Activated B cell treated with CpG ODN at 0.5 μM for 24 hours (primary cell): ENCODE data around the gene SIMC1. TPM values are rescaled to one million over a fixed set of nuclear protein-coding genes. Genes with fewer than 3 reads are reported as not detected.
"Not testable (repeated sequence)": the region's sequence is repeated elsewhere in the genome, so short reads cannot be mapped to it uniquely, and the experiment has no call there.

ENCODE experiments used
- ATAC-seq: fragments of 200-7000 bp; cut with Tn5 transposase; one replicate; pipeline ENCODE4 v1.10.0; 2021; ENCODE audit warnings: low read depth, mild to moderate bottlenecking, moderate library complexity
- CTCF ChIA-PET: fragments of 350-600 bp; sonication (Branson Sonifier 250); formaldehyde crosslinking; loops from one replicate; lab custom pipeline; 2021; ENCODE audit warnings: antibody characterized with exemption; lab: Charles Lee
- POLR2A ChIA-PET: fragments of 350-600 bp; sonication (Branson Sonifier 250); formaldehyde crosslinking; loops from one replicate; lab custom pipeline; 2021; ENCODE audit warnings: antibody characterized with exemption; lab: Charles Lee
- DNase-seq: peaks from one replicate; pipeline ENCODE4 v3.0.0; 2022
- H3K27ac Mint-ChIP-seq: one replicate; pipeline ENCODE4 v1.8.0; 2020; ENCODE audit warnings: mixed read lengths
- H3K27me3 Mint-ChIP-seq: one replicate; pipeline ENCODE4 v1.8.0; 2021; ENCODE audit warnings: mixed read lengths
- H3K36me3 Mint-ChIP-seq: one replicate; pipeline ENCODE4 v1.8.0; 2021; ENCODE audit warnings: low read depth, mixed read lengths
- H3K4me1 Mint-ChIP-seq: one replicate; pipeline ENCODE4 v1.8.0; 2021; ENCODE audit warnings: mixed read lengths
- H3K4me3 Mint-ChIP-seq: one replicate; pipeline ENCODE4 v1.8.0; 2020; ENCODE audit warnings: mild to moderate bottlenecking, mixed read lengths
- H3K9me3 Mint-ChIP-seq: one replicate; pipeline ENCODE4 v1.8.0; 2020; ENCODE audit warnings: mixed read lengths
- intact Hi-C: fragments of 100-400 bp; cut with micrococcal nuclease; formaldehyde crosslinking; loops from one replicate; pipeline ENCODE4 v1.15.1; 2024
- total RNA-seq: library from RNA; stranded (reverse); gene quantifications from 2 replicates; pipeline ENCODE4 v1.2.3, GENCODE V29; 2022
- TF ChIP-seq, protein P1 (sequence below): fragments of 200-600 bp; IDR thresholded peaks from one replicate; pipeline ENCODE4 v1.8.0; 2022; ENCODE audit warnings: antibody characterized with exemption, mild to moderate bottlenecking

SIMC1 gene
- total RNA-seq, 1 donor from 2014 or later: 35.3 TPM

DNA sequence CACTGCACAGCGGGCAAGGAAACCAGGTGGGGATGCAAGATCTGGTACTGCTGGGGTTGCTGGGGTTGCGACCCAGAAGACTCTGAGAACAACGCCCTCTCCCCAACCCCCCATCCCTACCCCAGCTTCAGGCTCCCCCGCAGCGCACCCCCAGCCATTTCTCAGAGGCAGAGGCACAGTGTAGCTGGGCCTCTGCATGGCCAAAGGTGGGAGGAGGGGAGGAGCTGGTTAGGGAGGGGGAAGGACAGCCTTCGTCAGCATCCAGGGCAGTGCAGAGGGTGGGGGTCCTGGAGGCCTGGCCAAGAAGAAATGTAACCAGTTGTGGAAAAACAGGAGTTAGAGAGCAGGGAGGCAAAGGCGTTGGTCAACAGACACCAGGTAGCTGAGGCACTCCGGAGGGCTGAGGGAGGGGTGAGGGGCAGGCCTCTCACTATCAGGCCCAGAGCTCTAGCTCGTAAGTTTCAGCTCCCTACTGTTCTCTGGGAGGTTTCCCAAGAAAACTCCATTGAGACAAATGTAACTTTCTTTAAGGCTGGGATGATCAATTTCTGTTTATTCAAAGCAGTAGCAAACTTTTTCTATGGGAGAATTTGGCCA, 38.3 kb upstream of the SIMC1 start:
- H3K4me1 Mint-ChIP-seq, ATAC-seq, H3K36me3 Mint-ChIP-seq, intact Hi-C loops, H3K27ac Mint-ChIP-seq, H3K4me3 Mint-ChIP-seq, CTCF ChIA-PET, H3K9me3 Mint-ChIP-seq, POLR2A ChIA-PET, DNase-seq: not testable (repeated sequence)
- peaks cover 20% of the 10 kb centered on the region for H3K27me3 Mint-ChIP-seq

DNA sequence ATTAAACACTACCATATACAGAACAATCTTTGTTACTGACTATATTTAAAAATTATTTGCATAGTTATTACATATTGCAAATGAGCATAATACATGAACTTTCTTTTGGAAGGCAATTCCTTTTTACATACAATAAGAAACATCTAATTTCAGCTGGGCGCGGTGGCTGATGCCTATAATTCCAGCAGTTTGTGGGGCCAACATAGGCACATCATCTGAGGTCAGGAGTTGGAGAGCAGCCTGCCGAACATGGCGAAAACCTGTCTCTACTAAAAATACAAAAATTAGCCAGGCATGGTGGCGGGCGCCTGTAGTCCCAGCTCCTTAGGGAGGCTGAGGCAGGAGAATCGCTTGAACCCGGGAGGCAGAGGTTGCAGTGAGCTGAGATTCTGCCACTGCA, 36.4 kb upstream of the SIMC1 start:
- Mint-ChIP-seq H3K4me3 (no peak overlapping the region), H3K36me3 (no peaks in the 10 kb centered on the region), H3K27me3 (peaks cover 17% of the 10 kb centered on the region), H3K4me1 (no peaks in the 10 kb centered on the region), H3K27ac (no peak overlapping the region), H3K9me3 (no peaks in the 10 kb centered on the region)
- DNase-seq: no peak
- CTCF ChIA-PET: no interaction called here
- ATAC-seq: no peak
- POLR2A ChIA-PET: no interaction called here
- TF ChIP-seq, protein P1, sequence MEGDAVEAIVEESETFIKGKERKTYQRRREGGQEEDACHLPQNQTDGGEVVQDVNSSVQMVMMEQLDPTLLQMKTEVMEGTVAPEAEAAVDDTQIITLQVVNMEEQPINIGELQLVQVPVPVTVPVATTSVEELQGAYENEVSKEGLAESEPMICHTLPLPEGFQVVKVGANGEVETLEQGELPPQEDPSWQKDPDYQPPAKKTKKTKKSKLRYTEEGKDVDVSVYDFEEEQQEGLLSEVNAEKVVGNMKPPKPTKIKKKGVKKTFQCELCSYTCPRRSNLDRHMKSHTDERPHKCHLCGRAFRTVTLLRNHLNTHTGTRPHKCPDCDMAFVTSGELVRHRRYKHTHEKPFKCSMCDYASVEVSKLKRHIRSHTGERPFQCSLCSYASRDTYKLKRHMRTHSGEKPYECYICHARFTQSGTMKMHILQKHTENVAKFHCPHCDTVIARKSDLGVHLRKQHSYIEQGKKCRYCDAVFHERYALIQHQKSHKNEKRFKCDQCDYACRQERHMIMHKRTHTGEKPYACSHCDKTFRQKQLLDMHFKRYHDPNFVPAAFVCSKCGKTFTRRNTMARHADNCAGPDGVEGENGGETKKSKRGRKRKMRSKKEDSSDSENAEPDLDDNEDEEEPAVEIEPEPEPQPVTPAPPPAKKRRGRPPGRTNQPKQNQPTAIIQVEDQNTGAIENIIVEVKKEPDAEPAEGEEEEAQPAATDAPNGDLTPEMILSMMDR: no peak
- intact Hi-C loops: no loop called here

DNA sequence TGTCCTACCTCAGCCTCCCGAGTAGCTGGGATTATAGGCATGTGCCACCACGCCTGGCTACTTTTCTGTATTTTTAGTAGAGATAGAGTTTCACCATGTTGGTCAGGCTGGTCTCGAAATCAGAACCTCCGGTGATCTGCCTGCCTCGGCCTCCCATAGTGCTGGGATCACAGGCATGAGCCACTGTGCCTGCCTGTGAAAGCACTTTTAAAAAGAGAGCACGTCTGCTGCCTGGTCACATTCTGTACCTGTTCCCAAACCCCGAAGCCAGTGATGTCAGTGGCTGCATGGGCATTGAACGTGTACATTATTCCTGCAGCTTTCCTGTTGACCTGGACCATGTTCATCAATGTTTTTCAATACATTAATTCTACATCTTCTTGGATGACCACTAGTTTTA, 35.1 kb upstream of the SIMC1 start:
- Mint-ChIP-seq H3K4me1 (no peaks in the 10 kb centered on the region), H3K36me3 (no peaks in the 10 kb centered on the region), H3K4me3 (no peak overlapping the region), H3K27ac (no peak overlapping the region), H3K27me3 (peaks cover 10% of the 10 kb centered on the region), H3K9me3 (no peaks in the 10 kb centered on the region)
- intact Hi-C loops: no loop called here
- no peak for DNase-seq
- ChIA-PET CTCF (no interaction called here), POLR2A (no interaction called here)
- TF ChIP-seq, protein P1: no peak
- no peak for ATAC-seq

DNA sequence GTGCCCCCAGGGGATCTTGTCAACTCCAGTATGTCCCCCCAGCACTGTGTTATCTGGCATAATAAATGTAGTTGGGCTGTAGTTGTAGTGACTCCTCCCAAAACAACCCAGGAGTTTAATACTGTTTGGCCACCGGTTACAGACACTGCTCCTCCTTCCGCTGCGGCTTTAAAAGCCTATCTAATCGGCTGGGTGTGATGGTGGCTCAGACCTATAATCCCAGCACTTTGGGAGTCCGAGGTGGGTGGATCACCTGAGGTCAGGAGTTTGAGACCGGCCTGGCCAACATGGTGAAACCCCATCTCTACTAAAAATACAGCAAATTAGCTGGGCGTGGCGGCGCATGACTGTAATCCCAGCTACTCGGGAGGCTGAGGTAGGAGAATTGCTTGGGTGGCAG, 34.7 kb upstream of the SIMC1 start:
- POLR2A ChIA-PET, H3K36me3 Mint-ChIP-seq, H3K27ac Mint-ChIP-seq, H3K4me3 Mint-ChIP-seq, DNase-seq, H3K9me3 Mint-ChIP-seq, H3K27me3 Mint-ChIP-seq, CTCF ChIA-PET, H3K4me1 Mint-ChIP-seq, intact Hi-C loops, ATAC-seq: not testable (repeated sequence)

DNA sequence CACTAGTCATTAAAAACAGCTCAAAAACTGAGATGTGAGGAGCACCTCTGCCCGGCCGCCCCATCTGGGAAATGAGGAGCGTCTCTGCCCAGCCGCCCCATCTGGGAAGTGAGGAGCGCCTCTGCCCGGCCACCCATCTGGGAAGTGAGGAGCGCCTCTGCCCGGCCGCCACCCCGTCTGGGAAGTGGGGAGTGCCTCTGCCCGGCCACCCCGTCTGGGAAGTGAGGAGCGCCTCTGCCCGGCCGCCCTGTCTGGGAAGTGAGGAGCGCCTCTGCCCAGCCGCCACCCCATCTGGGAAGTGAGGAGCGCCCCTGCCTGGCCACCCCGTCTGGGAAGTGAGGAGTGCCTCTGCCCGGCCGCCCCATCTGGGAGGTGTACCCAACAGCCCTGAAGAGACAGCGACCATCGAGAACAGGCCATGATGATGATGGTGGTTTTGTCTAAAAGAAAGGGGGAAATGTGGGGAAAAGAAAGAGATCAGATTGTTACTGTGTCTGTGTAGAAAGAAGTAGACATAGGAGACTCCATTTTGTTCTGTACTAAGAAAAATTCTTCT, 23.7 kb upstream of the SIMC1 start:
- CTCF ChIA-PET, intact Hi-C loops, H3K4me3 Mint-ChIP-seq, H3K27ac Mint-ChIP-seq, H3K4me1 Mint-ChIP-seq, H3K36me3 Mint-ChIP-seq, DNase-seq, POLR2A ChIA-PET, ATAC-seq, H3K9me3 Mint-ChIP-seq: not testable (repeated sequence)
- H3K27me3 Mint-ChIP-seq: peaks cover 18% of the 10 kb centered on the region

DNA sequence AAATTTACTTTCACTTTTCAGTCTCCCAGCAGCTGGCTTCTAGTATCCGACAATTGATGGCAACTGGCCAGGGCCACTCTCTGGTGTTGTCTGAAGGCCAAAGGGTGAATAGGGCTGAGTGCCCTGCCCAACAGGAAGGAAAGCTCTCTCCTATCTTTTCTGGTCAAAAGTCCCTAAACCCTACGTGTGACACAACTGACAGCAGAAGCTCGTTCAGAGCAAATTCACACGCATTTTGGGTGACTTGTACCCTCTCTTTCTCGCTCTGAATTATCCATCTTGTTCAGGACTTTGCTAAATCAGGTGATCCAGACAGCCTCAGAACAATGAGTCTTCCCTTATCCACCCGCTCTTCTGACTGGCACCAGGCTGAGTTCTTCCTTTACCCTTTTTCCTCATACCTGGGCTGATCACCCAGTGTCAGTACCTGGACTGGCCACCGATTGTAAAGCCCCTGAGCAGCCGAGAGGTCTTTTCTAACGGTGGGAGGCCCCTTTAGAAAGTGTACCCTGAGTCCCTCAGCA, 21.8 kb upstream of the SIMC1 start:
- DNase-seq, H3K27ac Mint-ChIP-seq, intact Hi-C loops, H3K36me3 Mint-ChIP-seq, POLR2A ChIA-PET, ATAC-seq, H3K9me3 Mint-ChIP-seq, H3K4me1 Mint-ChIP-seq, CTCF ChIA-PET: not testable (repeated sequence)
- Mint-ChIP-seq H3K4me3 (peak overlapping the region; percentile 38), H3K27me3 (peaks cover 18% of the 10 kb centered on the region)

DNA sequence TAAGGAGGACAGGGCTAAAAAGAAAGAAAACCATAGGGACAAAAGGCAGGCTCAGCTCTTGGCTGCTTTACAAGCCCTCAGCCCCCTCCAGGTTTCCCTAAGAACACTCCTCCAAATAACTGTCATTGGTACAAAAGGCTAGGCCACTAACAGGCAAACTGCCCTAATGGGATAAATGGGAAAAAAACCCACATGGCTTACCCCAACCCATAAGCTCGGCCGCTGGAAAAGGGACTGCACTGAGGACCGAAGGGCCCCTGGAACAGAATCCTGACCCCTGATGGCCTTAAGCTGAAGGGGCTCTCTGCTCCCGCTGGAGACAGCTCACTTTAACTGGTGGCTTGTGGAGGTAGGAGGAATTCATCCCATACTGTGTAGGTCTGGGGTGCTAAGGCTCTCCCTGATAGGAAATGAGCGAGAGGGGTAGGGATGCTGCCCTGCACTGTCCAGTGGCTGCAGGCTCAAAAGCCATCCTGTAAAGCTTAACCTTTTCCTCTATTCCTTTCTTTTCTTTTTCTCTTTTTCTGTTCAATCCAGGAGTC, 21.0 kb upstream of the SIMC1 start:
- H3K9me3 Mint-ChIP-seq, H3K27ac Mint-ChIP-seq, H3K4me1 Mint-ChIP-seq, DNase-seq, ATAC-seq, CTCF ChIA-PET, POLR2A ChIA-PET, H3K4me3 Mint-ChIP-seq, H3K36me3 Mint-ChIP-seq, intact Hi-C loops: not testable (repeated sequence)
- H3K27me3 Mint-ChIP-seq: peaks cover 15% of the 10 kb centered on the region

DNA sequence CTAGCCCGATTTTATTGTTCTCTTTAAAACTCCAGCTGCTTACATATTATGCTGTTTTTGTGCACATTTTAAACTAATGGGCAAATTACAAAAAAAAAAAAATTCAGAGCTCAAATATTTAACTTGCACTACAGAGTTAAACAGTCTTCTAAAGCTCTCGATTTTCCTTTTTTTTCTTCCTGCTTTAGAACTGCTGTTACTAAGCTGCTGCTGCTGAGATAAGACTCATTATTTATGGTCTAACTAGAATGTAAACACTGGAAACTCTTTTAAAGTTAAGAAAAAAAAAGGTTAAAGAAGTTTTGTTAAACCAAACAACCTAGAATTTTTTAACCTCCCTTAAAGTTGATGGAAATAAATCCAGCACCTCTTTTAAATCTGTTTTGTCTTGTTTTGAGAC, 20.5 kb upstream of the SIMC1 start:
- H3K36me3 Mint-ChIP-seq, H3K4me1 Mint-ChIP-seq, intact Hi-C loops, ATAC-seq, DNase-seq, H3K4me3 Mint-ChIP-seq, POLR2A ChIA-PET, CTCF ChIA-PET, H3K9me3 Mint-ChIP-seq, H3K27ac Mint-ChIP-seq: not testable (repeated sequence)
- peaks cover 13% of the 10 kb centered on the region for H3K27me3 Mint-ChIP-seq

DNA sequence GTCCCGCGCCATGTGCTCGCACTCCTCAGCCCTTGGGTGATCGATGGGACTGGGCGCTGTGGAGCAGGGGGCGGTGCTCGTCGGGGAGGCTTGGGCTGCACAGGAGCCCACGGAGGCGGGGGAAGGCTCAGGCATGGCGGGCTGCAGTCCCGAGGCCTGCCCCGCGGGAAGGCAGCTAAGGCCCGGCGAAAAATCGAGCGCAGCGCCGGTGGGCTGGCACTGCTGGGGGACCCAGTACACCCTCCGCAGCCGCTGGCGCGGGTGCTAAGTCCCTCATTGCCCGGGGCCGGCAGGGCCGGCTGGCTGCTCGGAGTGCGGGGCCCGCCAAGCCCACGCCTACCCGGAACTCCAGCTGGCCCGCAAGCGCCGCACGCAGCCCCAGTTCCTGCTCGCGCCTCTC, 16.2 kb upstream of the SIMC1 start:
- ATAC-seq, H3K27me3 Mint-ChIP-seq, intact Hi-C loops, H3K27ac Mint-ChIP-seq, H3K4me3 Mint-ChIP-seq, POLR2A ChIA-PET, CTCF ChIA-PET, H3K9me3 Mint-ChIP-seq, DNase-seq, H3K4me1 Mint-ChIP-seq, H3K36me3 Mint-ChIP-seq: not testable (repeated sequence)

DNA sequence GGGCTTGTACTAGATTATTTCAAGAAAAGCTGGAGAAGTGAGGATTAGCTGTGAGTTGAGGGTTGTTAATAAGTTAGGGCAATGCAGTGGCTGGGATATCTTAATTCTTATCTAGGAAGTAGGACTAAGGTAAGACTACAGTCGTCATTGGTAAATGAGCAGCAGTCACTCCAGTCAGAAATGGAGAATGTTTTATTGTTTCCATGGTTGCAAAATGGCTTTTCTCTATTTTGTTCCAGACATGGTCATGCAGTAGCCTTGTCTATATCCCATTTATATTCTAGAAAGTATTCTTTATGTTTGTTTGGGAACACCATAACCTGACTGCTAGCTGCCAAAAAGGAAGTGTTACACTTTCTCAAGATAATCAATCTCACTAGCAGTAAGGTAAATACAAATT, 9.9 kb upstream of the SIMC1 start:
- H3K9me3 Mint-ChIP-seq, intact Hi-C loops, POLR2A ChIA-PET, DNase-seq, H3K4me3 Mint-ChIP-seq, H3K4me1 Mint-ChIP-seq, H3K27me3 Mint-ChIP-seq, H3K27ac Mint-ChIP-seq, CTCF ChIA-PET, ATAC-seq, H3K36me3 Mint-ChIP-seq: not testable (repeated sequence)
